ENCODE data around the gene NTN4.

DNA sequence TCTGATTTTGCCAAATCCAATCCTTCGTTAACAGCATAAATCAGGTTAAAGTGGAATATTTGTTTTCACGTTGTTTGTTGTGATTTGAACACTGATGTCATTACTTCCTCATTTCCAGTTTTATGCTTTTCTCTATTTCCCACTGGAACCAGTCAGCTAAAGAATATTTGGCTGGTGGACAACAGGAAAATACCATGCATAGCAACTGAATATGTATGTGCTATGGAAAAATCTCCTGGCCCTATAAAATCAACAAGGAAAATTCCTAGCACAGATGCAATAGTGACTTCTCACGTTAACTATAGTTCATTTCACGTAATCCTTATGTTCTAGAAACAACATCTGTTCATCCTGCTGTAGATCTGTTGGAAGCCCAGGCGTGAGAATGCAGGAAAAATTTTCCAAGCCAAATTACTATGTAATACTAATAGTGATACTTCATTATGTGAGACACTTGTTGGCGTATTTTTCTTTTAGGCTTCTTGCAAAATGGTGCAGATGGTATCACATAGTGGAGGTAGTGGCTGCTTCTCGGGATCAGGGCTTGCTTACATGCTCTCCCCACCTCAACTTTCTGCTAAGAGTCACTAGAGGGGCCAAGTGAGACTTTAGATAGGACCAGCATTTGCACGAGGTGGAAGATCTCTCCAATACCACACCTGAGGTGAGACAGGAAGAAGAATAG is 153.0 kb downstream of the NTN4 start:
- TF ChIP-seq POLR2AphosphoS5 (IDR thresholded peaks at IDR 0.05) (no peak), POLR2A (IDR thresholded peaks at IDR 0.05) (no peak)
- TF ChIP-seq, protein P1, sequence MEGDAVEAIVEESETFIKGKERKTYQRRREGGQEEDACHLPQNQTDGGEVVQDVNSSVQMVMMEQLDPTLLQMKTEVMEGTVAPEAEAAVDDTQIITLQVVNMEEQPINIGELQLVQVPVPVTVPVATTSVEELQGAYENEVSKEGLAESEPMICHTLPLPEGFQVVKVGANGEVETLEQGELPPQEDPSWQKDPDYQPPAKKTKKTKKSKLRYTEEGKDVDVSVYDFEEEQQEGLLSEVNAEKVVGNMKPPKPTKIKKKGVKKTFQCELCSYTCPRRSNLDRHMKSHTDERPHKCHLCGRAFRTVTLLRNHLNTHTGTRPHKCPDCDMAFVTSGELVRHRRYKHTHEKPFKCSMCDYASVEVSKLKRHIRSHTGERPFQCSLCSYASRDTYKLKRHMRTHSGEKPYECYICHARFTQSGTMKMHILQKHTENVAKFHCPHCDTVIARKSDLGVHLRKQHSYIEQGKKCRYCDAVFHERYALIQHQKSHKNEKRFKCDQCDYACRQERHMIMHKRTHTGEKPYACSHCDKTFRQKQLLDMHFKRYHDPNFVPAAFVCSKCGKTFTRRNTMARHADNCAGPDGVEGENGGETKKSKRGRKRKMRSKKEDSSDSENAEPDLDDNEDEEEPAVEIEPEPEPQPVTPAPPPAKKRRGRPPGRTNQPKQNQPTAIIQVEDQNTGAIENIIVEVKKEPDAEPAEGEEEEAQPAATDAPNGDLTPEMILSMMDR (IDR thresholded peaks at IDR 0.05): no peak
